Putamen (tissue), 1 donor: Measurements from ENCODE around the gene SNX18.
"Not testable (repeated sequence)": the region's sequence is repeated elsewhere in the genome, so short reads cannot be mapped to it uniquely, and the experiment has no call there.

ENCODE experiments used
- DNase-seq: peaks from one replicate; pipeline ENCODE4 v3.0.0-alpha.2; 2016; ENCODE audit warnings: low spot score

Gene SNX18

GRCh38 chr5:54520438-54520846 is 2.9 kb downstream of the SNX18 start:
- DNase-seq, result no peak

GRCh38 chr5:54520940-54521339 is 3.4 kb downstream of the SNX18 start:
- no peak for DNase-seq

- DNase-seq, result no peak
Observed at GRCh38 chr5:54521856-54522479, 4.4 kb downstream of the SNX18 start.

- no peak for DNase-seq
Observed at GRCh38 chr5:54523534-54523933, 6.0 kb downstream of the SNX18 start.

- no peak for DNase-seq
Observed at GRCh38 chr5:54524082-54524481, 6.5 kb downstream of the SNX18 start.

GRCh38 chr5:54524704-54525103 is 7.1 kb downstream of the SNX18 start:
- DNase-seq, result no peak

- no peak for DNase-seq
Observed at GRCh38 chr5:54525261-54525660, 7.7 kb downstream of the SNX18 start.

GRCh38 chr5:54525692-54526091 is 8.1 kb downstream of the SNX18 start:
- DNase-seq, result no peak

GRCh38 chr5:54526604-54527288 is 9.2 kb downstream of the SNX18 start:
- DNase-seq, result no peak

- DNase-seq, result no peak
Observed at GRCh38 chr5:54528633-54529209, 11.2 kb downstream of the SNX18 start.

- no peak for DNase-seq
Observed at GRCh38 chr5:54529565-54529964, 12.0 kb downstream of the SNX18 start.

GRCh38 chr5:54531546-54531945 is 14.0 kb downstream of the SNX18 start:
- DNase-seq, result no peak

- no peak for DNase-seq
Observed at GRCh38 chr5:54533541-54534190, 16.1 kb downstream of the SNX18 start.

GRCh38 chr5:54534191-54535004 is 16.8 kb downstream of the SNX18 start:
- no peak for DNase-seq

- no peak for DNase-seq
Observed at GRCh38 chr5:54535149-54535844, 17.7 kb downstream of the SNX18 start.

GRCh38 chr5:54536375-54536774 is 18.8 kb downstream of the SNX18 start:
- DNase-seq, result not testable (repeated sequence)

- DNase-seq, result not testable (repeated sequence)
Observed at GRCh38 chr5:54536861-54537260, 19.3 kb downstream of the SNX18 start.

- DNase-seq, result no peak
Observed at GRCh38 chr5:54537725-54538124, 20.2 kb downstream of the SNX18 start.

GRCh38 chr5:54538156-54538555 is 20.6 kb downstream of the SNX18 start:
- no peak for DNase-seq

- no peak for DNase-seq
Observed at GRCh38 chr5:54539001-54539400, 21.4 kb downstream of the SNX18 start.

GRCh38 chr5:54540286-54540685 is 22.7 kb downstream of the SNX18 start:
- no peak for DNase-seq
